ENCODE results near the gene RPUSD1. TPM values are rescaled to one million over a fixed set of nuclear protein-coding genes. Genes with fewer than 3 reads are reported as not detected.

Gene RPUSD1
- total RNA-seq, 1 experiment from 2014 or later: 45.1 TPM

DNA sequence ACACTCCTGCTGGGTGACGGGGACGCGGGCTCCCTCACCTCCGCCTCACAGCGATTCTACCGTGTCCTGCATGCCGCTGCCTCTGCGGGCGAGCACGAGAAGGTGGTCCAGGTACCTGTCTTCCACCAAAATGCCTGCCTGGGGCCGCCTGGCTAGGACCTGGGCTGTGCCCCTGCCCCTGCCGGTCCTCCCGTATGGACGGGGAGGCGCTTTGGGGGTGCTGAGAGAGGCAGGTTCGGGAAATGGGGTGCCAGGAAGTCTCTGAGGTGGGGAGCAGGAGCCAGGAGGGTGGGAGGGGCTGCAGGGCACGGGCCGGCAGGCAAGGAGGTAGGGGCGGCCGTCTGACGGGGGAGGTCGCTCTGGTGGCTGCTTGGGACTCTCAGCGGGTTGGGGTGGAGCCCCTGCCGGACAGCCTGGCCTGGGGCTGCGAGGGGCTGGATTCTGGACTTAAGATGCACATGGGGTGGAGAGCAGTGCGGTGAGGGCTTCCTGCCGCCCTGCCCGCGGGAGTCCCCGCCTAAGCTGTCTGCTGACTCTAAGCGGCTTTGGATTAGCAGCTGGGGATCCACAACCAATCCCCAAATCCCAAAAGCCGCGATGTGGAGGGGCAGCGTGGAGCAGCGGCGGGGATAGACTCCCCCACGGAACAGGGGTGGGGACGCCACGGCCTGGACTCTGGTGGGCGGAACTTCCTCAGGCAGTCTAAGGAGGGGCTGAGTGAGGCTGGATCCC is 6.1 kb upstream of the RPUSD1 start:
- ATAC-seq (no peak), DNase-seq (ENCODE audit: low spot score) (no peak)
- ChIA-PET CTCF (interaction anchor here (0.5 kb wide), 1 partner anchor 110 kb away, joined by 3 read pairs; no protein-coding TSS in a partner anchor), POLR2A (no interaction called here)
- Mint-ChIP-seq H3K9me3 (no peaks in the 10 kb centered on the region), H3K27me3 (ENCODE audit: low read depth) (no peaks in the 10 kb centered on the region), H3K36me3 (peaks cover 21% of the 10 kb centered on the region), H3K4me1 (no peaks in the 10 kb centered on the region), H3K4me3 (no peak overlapping the region), H3K27ac (no peak overlapping the region)
- TF ChIP-seq, protein P1, sequence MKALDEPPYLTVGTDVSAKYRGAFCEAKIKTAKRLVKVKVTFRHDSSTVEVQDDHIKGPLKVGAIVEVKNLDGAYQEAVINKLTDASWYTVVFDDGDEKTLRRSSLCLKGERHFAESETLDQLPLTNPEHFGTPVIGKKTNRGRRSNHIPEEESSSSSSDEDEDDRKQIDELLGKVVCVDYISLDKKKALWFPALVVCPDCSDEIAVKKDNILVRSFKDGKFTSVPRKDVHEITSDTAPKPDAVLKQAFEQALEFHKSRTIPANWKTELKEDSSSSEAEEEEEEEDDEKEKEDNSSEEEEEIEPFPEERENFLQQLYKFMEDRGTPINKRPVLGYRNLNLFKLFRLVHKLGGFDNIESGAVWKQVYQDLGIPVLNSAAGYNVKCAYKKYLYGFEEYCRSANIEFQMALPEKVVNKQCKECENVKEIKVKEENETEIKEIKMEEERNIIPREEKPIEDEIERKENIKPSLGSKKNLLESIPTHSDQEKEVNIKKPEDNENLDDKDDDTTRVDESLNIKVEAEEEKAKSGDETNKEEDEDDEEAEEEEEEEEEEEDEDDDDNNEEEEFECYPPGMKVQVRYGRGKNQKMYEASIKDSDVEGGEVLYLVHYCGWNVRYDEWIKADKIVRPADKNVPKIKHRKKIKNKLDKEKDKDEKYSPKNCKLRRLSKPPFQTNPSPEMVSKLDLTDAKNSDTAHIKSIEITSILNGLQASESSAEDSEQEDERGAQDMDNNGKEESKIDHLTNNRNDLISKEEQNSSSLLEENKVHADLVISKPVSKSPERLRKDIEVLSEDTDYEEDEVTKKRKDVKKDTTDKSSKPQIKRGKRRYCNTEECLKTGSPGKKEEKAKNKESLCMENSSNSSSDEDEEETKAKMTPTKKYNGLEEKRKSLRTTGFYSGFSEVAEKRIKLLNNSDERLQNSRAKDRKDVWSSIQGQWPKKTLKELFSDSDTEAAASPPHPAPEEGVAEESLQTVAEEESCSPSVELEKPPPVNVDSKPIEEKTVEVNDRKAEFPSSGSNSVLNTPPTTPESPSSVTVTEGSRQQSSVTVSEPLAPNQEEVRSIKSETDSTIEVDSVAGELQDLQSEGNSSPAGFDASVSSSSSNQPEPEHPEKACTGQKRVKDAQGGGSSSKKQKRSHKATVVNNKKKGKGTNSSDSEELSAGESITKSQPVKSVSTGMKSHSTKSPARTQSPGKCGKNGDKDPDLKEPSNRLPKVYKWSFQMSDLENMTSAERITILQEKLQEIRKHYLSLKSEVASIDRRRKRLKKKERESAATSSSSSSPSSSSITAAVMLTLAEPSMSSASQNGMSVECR (CRISPR knock-in tag; IDR thresholded peaks at IDR 0.05; ENCODE audit: borderline replicate concordance): no peak
- TF ChIP-seq RORB (CRISPR knock-in tag; IDR thresholded peaks at IDR 0.05) (no peak), GTF2I (CRISPR knock-in tag; conservative IDR thresholded peaks at IDR 0.05) (no peak), FOXP1 (CRISPR knock-in tag; IDR thresholded peaks at IDR 0.05; ENCODE audit: borderline replicate concordance) (no peak), TP53 (CRISPR knock-in tag; IDR thresholded peaks at IDR 0.05) (no peak), SOX15 (CRISPR knock-in tag; IDR thresholded peaks at IDR 0.05) (no peak), NFATC4 (CRISPR knock-in tag; IDR thresholded peaks at IDR 0.05) (no peak), ZNF423 (CRISPR knock-in tag; IDR thresholded peaks at IDR 0.05) (no peak), FOXK1 (CRISPR knock-in tag; IDR thresholded peaks at IDR 0.05) (no peak), TCF7 (CRISPR knock-in tag; IDR thresholded peaks at IDR 0.05; ENCODE audit: low read depth) (no peak)
- TF ChIP-seq, protein P2, sequence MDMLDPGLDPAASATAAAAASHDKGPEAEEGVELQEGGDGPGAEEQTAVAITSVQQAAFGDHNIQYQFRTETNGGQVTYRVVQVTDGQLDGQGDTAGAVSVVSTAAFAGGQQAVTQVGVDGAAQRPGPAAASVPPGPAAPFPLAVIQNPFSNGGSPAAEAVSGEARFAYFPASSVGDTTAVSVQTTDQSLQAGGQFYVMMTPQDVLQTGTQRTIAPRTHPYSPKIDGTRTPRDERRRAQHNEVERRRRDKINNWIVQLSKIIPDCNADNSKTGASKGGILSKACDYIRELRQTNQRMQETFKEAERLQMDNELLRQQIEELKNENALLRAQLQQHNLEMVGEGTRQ (CRISPR knock-in tag; IDR thresholded peaks at IDR 0.05): no peak
- TF ChIP-seq, protein P3, sequence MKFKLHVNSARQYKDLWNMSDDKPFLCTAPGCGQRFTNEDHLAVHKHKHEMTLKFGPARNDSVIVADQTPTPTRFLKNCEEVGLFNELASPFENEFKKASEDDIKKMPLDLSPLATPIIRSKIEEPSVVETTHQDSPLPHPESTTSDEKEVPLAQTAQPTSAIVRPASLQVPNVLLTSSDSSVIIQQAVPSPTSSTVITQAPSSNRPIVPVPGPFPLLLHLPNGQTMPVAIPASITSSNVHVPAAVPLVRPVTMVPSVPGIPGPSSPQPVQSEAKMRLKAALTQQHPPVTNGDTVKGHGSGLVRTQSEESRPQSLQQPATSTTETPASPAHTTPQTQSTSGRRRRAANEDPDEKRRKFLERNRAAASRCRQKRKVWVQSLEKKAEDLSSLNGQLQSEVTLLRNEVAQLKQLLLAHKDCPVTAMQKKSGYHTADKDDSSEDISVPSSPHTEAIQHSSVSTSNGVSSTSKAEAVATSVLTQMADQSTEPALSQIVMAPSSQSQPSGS (CRISPR knock-in tag; IDR thresholded peaks at IDR 0.05; ENCODE audit: borderline replicate concordance, low read depth): no peak
- TF ChIP-seq, protein P4, sequence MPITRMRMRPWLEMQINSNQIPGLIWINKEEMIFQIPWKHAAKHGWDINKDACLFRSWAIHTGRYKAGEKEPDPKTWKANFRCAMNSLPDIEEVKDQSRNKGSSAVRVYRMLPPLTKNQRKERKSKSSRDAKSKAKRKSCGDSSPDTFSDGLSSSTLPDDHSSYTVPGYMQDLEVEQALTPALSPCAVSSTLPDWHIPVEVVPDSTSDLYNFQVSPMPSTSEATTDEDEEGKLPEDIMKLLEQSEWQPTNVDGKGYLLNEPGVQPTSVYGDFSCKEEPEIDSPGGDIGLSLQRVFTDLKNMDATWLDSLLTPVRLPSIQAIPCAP (CRISPR knock-in tag; IDR thresholded peaks at IDR 0.05): no peak
- TF ChIP-seq, protein P5, sequence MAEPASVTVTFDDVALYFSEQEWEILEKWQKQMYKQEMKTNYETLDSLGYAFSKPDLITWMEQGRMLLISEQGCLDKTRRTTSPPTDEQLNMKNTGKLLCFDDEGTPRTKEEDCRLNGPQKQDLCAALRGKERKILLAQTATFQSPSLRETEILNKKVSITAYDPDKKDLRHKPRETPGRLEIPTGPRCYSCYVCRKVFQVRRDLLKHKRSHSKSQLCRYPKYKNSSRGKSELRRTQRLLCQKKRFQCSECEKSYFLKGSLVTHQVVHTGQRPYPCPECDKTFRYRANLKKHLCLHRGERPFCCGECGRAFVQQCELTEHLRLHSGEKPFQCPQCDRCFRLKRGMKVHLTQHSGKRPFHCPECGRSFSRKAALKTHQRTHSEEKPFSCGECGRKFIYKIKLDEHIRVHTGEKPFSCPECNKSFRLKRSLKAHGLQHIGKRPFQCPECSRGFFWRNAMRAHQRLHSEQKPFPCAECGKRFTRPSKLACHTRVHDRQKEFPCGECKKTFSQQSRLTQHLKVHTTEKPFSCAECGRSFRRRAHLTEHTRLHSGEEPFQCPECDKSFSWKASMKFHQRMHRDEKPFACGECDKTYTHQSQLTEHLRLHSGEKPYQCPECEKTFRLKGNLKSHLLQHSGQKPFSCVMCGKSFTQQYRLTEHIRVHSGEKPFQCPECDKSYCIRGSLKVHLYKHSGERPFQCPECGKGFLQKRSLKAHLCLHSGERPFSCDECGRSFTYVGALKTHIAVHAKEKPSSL (CRISPR knock-in tag; conservative IDR thresholded peaks at IDR 0.05): no peak
- TF ChIP-seq, protein P6, sequence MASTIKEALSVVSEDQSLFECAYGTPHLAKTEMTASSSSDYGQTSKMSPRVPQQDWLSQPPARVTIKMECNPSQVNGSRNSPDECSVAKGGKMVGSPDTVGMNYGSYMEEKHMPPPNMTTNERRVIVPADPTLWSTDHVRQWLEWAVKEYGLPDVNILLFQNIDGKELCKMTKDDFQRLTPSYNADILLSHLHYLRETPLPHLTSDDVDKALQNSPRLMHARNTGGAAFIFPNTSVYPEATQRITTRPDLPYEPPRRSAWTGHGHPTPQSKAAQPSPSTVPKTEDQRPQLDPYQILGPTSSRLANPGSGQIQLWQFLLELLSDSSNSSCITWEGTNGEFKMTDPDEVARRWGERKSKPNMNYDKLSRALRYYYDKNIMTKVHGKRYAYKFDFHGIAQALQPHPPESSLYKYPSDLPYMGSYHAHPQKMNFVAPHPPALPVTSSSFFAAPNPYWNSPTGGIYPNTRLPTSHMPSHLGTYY (CRISPR knock-in tag; IDR thresholded peaks at IDR 0.05): no peak
